ENCODE data around the gene PTGDS. TPM values are rescaled to one million over a fixed set of nuclear protein-coding genes. Genes with fewer than 3 reads are reported as not detected.

The PTGDS gene
- total and polyA plus RNA-seq, 9 of the 15 experiments (the other 6 are each of a cell fraction or from before 2014, with no cell fraction given) = 0.46 to 7.1 (median 2.0) TPM

DNA sequence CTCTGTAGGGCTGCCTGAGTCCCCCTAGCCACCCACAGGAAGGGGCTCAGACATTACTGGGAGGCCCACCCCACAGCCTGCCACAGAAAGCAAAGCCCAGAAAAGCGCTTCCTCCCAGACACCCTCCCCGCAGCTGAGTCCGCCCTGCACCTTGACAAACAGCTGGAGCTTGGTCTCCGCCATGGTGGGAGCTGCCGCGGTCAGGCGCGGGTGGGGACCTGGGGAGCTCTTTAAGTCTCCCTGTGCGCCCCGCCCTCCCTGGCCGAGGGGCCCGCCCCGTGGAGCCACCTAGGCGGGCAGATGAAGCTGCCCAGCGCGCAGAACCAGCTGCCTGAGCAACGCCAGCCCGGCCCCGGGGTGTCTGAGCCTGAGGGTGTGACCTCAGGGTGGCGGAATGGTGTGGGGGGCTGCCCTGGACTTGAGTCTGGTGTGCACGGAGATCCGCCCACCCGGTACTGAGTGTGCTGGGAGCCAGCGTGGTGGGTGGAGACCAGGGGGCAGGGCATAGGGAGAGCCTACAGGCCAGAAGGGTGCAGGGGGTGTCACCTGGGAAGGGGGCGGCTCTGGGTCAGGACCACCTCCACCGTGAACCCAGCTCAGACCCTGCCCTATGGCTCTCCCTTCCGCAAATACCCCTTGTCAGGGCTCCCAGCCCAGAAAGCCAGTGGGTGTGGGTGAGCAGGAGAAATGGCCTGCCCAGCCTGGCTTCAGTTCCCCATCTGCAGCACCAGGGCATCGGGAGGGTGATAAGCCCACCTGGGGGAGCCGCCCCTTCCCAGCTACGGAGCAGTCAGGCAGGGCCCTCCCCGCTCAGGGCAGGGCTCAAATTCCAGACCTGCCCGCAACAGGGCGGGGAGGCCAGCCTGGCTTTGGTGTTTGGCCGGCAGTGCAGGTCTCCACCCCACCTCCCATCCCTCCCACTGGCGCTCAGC lies 19.3 kb downstream of the PTGDS start, which contains the start of gene CLIC3 (continued):
- TF ChIP-seq, protein P1, sequence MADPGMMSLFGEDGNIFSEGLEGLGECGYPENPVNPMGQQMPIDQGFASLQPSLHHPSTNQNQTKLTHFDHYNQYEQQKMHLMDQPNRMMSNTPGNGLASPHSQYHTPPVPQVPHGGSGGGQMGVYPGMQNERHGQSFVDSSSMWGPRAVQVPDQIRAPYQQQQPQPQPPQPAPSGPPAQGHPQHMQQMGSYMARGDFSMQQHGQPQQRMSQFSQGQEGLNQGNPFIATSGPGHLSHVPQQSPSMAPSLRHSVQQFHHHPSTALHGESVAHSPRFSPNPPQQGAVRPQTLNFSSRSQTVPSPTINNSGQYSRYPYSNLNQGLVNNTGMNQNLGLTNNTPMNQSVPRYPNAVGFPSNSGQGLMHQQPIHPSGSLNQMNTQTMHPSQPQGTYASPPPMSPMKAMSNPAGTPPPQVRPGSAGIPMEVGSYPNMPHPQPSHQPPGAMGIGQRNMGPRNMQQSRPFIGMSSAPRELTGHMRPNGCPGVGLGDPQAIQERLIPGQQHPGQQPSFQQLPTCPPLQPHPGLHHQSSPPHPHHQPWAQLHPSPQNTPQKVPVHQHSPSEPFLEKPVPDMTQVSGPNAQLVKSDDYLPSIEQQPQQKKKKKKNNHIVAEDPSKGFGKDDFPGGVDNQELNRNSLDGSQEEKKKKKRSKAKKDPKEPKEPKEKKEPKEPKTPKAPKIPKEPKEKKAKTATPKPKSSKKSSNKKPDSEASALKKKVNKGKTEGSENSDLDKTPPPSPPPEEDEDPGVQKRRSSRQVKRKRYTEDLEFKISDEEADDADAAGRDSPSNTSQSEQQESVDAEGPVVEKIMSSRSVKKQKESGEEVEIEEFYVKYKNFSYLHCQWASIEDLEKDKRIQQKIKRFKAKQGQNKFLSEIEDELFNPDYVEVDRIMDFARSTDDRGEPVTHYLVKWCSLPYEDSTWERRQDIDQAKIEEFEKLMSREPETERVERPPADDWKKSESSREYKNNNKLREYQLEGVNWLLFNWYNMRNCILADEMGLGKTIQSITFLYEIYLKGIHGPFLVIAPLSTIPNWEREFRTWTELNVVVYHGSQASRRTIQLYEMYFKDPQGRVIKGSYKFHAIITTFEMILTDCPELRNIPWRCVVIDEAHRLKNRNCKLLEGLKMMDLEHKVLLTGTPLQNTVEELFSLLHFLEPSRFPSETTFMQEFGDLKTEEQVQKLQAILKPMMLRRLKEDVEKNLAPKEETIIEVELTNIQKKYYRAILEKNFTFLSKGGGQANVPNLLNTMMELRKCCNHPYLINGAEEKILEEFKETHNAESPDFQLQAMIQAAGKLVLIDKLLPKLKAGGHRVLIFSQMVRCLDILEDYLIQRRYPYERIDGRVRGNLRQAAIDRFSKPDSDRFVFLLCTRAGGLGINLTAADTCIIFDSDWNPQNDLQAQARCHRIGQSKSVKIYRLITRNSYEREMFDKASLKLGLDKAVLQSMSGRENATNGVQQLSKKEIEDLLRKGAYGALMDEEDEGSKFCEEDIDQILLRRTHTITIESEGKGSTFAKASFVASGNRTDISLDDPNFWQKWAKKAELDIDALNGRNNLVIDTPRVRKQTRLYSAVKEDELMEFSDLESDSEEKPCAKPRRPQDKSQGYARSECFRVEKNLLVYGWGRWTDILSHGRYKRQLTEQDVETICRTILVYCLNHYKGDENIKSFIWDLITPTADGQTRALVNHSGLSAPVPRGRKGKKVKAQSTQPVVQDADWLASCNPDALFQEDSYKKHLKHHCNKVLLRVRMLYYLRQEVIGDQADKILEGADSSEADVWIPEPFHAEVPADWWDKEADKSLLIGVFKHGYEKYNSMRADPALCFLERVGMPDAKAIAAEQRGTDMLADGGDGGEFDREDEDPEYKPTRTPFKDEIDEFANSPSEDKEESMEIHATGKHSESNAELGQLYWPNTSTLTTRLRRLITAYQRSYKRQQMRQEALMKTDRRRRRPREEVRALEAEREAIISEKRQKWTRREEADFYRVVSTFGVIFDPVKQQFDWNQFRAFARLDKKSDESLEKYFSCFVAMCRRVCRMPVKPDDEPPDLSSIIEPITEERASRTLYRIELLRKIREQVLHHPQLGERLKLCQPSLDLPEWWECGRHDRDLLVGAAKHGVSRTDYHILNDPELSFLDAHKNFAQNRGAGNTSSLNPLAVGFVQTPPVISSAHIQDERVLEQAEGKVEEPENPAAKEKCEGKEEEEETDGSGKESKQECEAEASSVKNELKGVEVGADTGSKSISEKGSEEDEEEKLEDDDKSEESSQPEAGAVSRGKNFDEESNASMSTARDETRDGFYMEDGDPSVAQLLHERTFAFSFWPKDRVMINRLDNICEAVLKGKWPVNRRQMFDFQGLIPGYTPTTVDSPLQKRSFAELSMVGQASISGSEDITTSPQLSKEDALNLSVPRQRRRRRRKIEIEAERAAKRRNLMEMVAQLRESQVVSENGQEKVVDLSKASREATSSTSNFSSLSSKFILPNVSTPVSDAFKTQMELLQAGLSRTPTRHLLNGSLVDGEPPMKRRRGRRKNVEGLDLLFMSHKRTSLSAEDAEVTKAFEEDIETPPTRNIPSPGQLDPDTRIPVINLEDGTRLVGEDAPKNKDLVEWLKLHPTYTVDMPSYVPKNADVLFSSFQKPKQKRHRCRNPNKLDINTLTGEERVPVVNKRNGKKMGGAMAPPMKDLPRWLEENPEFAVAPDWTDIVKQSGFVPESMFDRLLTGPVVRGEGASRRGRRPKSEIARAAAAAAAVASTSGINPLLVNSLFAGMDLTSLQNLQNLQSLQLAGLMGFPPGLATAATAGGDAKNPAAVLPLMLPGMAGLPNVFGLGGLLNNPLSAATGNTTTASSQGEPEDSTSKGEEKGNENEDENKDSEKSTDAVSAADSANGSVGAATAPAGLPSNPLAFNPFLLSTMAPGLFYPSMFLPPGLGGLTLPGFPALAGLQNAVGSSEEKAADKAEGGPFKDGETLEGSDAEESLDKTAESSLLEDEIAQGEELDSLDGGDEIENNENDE (IDR thresholded peaks at IDR 0.05; ENCODE audit: low read depth, low read length) = no peak
- no peak for TF ChIP-seq TEAD2 (tag; IDR thresholded peaks at IDR 0.05)
- TF ChIP-seq, protein P2, sequence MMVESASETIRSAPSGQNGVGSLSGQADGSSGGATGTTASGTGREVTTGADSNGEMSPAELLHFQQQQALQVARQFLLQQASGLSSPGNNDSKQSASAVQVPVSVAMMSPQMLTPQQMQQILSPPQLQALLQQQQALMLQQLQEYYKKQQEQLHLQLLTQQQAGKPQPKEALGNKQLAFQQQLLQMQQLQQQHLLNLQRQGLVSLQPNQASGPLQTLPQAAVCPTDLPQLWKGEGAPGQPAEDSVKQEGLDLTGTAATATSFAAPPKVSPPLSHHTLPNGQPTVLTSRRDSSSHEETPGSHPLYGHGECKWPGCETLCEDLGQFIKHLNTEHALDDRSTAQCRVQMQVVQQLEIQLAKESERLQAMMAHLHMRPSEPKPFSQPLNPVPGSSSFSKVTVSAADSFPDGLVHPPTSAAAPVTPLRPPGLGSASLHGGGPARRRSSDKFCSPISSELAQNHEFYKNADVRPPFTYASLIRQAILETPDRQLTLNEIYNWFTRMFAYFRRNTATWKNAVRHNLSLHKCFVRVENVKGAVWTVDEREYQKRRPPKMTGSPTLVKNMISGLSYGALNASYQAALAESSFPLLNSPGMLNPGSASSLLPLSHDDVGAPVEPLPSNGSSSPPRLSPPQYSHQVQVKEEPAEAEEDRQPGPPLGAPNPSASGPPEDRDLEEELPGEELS (CRISPR knock-in tag; IDR thresholded peaks at IDR 0.05; ENCODE audit: borderline replicate concordance) = no peak
- no peak for TF ChIP-seq ETV1 (tag; conservative IDR thresholded peaks at IDR 0.05; ENCODE audit: low read depth)
- TF ChIP-seq ZNF551 (CRISPR knock-in tag; IDR thresholded peaks at IDR 0.05) = no peak
- no peak for TF ChIP-seq NFE2L1 (tag; IDR thresholded peaks at IDR 0.05; ENCODE audit: borderline replicate concordance, low read depth)
- 0 out of 2 replicates have a peak, but pooled peaks have one; percentile 15 for TF ChIP-seq CBX1 (IDR thresholded peaks at IDR 0.05; ENCODE audit: low read depth)
- no peak for TF ChIP-seq SMC3 (conservative IDR thresholded peaks at IDR 0.05; ENCODE audit: insufficient read depth, low read depth, low read length)
- no peak for TF ChIP-seq HMG20A (CRISPR knock-in tag; conservative IDR thresholded peaks at IDR 0.05)
